Erythroblast (primary cell): ENCODE data around the gene DGKD.

Experiments
- DNase-seq, 2 experiments: peaks; one replicate each; lab custom pipeline; 2025; lab: John Stamatoyannopoulos, UW
- GATA1 ChIP-seq: IDR thresholded peaks from 2 replicates; pipeline ENCODE4 v1.6.1; 2011; ENCODE audit warnings: low read depth, mild to moderate bottlenecking, control low read depth, low read length, moderate library complexity
- POLR2A ChIP-seq: IDR thresholded peaks from 2 replicates; pipeline ENCODE4 v1.6.1; 2011; ENCODE audit warnings: mild to moderate bottlenecking, low read length

Gene DGKD

GRCh38 chr2:233353769-233354499 is at the start of gene DGKD:
DGKD (plus strand) TSS chr2:233354494; CDS start chr2:233354519, 25 bp downstream.
- TF ChIP-seq GATA1 = no peak
- TF ChIP-seq POLR2A = no peak
- peak; percentile 77 to 89 for DNase-seq

GRCh38 chr2:233307565-233307964 is 46.7 kb upstream of the DGKD start, which contains the start of gene SAG:
SAG (plus strand) TSS chr2:233307816; CDS start chr2:233309190, 1,374 bp downstream.
- TF ChIP-seq POLR2A (no peak), GATA1 (no peak)
- no peak for DNase-seq

GRCh38 chr2:233311241-233311926 is 42.9 kb upstream of the DGKD start:
- DNase-seq = no peak
- no peak for TF ChIP-seq GATA1
- no peak for TF ChIP-seq POLR2A

GRCh38 chr2:233312874-233313273 is 41.4 kb upstream of the DGKD start:
- TF ChIP-seq GATA1 (no peak), POLR2A (no peak)
- no peak for DNase-seq

GRCh38 chr2:233314180-233314925 is 39.9 kb upstream of the DGKD start:
- DNase-seq = no peak

GRCh38 chr2:233317196-233317943 is 36.9 kb upstream of the DGKD start:
- DNase-seq = no peak
- no peak for TF ChIP-seq GATA1
- no peak for TF ChIP-seq POLR2A

More at GRCh38 chr2:233314180-233314925, 39.9 kb upstream of the DGKD start:
- TF ChIP-seq POLR2A (no peak), GATA1 (no peak)

- TF ChIP-seq POLR2A (no peak), GATA1 (no peak)
- DNase-seq = no peak
Measured at GRCh38 chr2:233319256-233319655, 35.0 kb upstream of the DGKD start.

GRCh38 chr2:233320470-233320869 is 33.8 kb upstream of the DGKD start:
- no peak for DNase-seq
- no peak for TF ChIP-seq POLR2A
- TF ChIP-seq GATA1 = no peak

GRCh38 chr2:233321166-233321565 is 33.1 kb upstream of the DGKD start:
- no peak for TF ChIP-seq POLR2A
- TF ChIP-seq GATA1 = no peak
- no peak for DNase-seq

GRCh38 chr2:233323851-233324250 is 30.4 kb upstream of the DGKD start:
- DNase-seq = no peak
- TF ChIP-seq POLR2A = no peak
- TF ChIP-seq GATA1 = no peak

GRCh38 chr2:233325256-233325655 is 29.0 kb upstream of the DGKD start:
- no peak for DNase-seq
- TF ChIP-seq POLR2A (no peak), GATA1 (no peak)

- TF ChIP-seq GATA1 = no peak
- no peak for TF ChIP-seq POLR2A
- DNase-seq = no peak
Measured at GRCh38 chr2:233325814-233326213, 28.5 kb upstream of the DGKD start.

- no peak for DNase-seq
Measured at GRCh38 chr2:233326500-233326899, 27.8 kb upstream of the DGKD start.

More at GRCh38 chr2:233326500-233326899, 27.8 kb upstream of the DGKD start:
- TF ChIP-seq POLR2A (no peak), GATA1 (no peak)
